GM19467 (cell line): ENCODE results near the gene EIF4G1.
"Not testable (repeated sequence)": the region's sequence is repeated elsewhere in the genome, so short reads cannot be mapped to it uniquely, and the experiment has no call there.

Source experiments
- ATAC-seq: cut with Tn5 transposase; IDR thresholded peaks from one replicate; pipeline ENCODE4 v1.9.1; 2021; ENCODE audit warnings: mild to moderate bottlenecking, moderate library complexity; ENCODE audit not compliant: unreplicated experiment

Gene EIF4G1

DNA sequence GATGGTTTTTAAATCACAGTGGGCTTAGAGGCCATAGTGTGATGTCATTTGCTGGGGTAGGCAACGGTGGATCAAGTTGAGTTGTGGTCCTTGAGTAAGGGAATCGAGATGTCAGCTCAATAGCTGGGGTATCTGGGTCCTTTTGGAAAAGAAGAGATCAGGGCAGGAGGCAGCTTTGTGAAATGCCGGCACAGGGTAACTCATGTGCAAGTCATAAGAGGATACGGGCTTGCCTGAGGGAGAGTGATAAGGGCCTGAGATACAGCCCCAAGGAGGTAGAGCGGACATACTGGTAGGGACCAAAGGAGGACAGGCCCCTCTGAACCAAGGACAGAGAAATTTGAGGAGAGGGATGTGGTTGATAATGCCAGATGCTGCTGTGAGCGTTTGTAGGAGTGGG is 18.8 kb downstream of the EIF4G1 start:
- ATAC-seq: no peak

DNA sequence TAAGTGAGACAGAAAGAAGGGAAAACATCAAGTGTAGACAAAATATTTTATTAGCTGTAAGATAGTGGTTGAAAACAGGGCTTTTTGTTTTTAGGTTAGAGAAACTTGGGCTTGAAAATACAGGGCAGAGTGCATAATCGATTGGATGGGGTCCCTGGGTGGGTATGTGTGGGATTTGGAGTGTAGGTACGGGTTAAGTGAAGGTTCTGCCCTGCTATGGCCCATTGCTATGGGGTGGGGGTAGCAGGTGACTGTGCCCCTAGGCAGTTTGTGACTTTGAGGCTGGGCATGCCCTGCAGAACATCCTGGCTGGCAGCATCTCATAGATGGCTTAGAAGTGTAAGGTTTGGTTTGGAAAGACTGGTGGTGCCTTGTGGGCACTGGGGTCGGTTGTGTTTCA is 19.3 kb downstream of the EIF4G1 start:
- ATAC-seq: no peak

DNA sequence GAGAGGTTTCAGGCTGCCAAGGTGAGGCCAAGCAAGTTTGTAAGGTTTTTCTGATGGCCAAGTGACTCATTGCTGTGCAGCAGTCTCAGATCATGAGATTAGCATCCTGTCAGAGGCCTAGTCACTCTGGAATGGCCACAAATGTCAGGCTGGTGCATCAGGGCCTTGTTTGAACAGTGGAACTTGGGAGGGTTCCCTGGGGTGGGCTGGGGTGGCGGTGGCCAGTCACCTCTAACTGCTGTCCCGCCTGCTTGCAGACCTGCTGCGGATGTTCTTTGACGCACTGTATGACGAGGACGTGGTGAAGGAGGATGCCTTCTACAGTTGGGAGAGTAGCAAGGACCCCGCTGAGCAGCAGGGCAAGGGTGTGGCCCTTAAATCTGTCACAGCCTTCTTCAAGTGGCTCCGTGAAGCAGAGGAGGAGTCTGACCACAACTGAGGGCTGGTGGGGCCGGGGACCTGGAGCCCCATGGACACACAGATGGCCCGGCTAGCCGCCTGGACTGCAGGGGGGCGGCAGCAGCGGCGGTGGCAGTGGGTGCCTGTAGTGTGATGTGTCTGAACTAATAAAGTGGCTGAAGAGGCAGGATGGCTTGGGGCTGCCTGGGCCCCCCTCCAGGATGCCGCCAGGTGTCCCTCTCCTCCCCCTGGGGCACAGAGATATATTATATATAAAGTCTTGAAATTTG is 20.2 kb downstream of the EIF4G1 start:
- ATAC-seq: no peak

DNA sequence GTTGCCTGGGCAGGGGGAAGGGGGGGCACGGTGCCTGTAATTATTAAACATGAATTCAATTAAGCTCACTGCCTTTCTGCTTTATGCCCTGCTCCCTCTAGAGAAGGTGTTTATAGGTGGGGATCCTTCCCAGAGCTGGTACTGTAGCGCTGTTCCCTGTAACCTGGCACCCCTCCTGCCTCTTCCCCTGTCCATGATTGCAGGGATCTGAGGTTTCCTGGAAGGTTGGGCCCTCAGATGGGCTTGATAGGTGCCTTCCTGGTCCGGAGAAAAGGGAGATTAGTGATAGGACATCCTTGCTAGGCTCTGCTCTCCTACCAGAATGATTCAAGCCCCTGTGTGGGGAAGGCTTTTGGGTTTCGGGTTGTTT is 20.9 kb downstream of the EIF4G1 start:
- no peak for ATAC-seq

DNA sequence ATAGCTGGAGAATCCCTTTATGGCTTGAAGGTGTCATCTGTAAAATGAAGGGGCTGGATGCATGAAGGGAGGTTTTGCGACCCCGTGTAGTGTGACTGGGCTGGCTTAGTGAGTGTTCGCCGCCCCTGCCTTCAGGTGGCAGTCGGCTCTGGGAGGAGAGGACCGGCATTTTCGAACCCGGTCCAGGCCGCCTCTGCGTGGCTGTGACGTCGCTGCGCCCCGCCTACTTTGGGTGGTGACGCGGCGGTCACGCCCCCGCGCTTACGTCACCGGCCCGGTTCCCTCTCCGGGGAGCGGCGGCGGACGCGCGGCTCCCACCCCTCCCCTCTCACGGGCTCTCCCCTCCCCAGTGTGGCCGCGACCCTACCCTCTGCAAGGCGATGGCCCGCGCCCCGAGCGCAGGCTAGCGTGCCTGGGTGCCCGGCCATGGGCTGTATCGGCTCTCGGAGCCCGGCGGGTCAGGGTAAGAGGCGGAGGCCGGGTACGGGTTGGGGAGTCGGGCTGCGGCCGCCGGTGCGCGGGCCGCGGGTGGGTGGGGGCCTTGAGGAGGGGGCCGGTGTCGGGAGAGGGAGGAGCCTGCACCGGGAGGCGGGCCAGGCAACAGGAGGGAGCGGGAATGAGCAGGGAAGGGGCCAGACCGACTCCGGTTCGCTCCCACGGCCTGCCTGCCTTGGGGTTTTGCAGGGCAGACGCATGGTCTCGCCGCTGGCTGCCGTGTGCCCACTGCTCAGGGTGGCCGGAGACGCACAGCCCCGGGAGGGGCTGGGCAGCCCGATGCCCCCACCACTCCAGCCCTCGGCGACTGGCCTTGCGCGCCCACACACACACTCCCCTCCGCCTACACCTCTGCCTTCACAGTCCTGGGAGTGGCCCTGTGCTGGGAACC is 21.5 kb downstream of the EIF4G1 start:
- ATAC-seq: peak; percentile 68

DNA sequence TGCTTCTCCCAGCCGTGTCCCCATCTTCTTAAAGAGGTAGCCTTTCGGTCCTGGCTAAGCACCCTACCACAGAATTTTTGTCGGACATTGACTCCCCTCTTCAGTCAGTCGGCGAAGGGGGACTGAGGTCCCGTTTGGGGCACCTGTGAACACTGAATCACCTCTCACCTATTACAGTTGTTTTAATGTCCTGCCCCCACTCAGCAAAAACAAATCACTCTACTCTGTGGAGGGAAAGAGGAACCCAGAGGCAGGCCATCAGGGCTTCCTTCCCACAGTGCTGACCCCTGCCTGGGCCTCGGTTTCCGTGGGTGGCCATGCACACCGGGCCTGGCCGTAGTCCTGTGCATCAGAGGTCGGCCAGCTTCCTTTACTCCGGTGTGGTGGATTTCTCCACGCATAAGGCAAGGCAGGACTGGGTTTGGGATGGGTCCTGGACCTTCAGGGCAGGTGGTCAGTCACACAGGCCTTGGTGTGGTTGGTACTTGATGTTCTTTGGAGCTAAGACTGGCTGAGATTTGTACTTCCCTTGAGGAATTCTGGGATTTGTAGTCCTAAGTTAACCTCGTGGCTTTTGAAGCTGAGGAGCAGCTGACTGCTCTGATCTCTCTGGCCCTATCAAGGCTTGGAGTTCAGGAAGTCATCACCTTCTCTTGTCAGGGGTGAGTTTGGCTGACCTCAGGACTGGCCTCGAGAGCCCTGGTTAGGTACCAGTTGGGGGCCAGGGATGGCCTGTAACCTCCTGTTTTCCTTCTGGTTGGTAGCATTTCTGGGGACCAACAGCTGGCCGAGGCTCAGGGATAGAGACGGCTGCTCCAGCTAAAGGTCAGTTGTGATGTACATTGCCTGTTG is 22.4 kb downstream of the EIF4G1 start:
- no peak for ATAC-seq

DNA sequence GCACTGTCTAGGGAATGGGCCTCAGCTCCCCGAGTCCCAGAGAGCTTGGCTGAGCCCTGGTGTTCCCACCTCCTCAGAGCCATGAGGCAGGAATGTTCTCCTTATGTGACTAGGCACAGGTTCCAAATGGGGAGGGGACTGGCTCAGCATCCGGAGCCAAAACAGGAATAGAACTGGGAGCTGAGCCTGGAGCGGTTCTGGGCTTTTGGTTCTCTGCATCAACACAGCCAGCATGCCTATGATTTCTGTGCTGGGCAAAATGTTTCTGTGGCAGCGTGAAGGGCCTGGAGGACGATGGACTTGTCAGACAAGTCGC is 23.0 kb downstream of the EIF4G1 start, which contains the start of gene FAM131A:
TSS of gene FAM131A (plus strand) at position 202 of the 316 bp plus-strand sequence. CDS start at position 233, 31 bp downstream.
- ATAC-seq: no peak

DNA sequence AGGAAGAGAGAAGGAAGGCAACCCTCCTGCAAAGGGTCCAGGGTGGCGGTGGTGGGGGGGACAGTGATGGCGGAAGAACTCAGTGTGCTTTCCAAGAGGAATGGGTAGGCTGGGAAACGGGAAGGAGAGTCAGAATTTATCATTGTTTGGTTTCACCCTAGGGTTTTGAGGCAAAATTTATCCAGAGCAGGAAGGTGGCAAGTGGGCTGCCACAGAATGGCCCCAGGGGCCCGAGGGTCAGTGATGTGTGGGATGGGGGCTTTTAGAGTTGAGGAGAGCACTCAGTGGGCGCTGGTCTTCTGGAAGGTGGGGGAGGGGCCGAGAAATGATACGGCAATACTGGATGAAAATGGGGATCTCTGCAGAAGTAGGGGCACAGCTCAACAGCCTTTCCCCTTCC is 23.6 kb downstream of the EIF4G1 start:
- ATAC-seq: no peak

DNA sequence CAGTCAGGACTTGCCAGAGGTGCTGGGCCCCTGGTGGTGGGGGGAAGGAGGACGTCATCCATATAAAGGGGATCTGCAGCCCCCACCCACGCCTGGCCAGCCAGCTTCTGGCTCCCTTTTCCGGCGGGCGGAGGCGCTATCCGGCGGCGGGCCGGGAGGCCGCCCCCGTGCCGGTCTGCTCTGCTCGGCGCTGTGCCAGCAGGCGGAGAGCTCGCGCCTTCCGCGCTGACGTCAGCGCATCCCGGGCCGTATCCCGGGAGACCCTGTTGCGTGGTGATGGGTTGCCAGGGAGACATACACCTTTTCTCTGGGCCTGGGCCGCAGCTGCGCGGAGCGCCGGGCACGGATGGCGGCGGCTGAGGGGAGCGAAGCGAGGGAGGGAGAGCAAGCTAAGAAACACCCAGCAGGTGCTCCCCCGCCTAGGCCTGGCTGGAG is 24.1 kb downstream of the EIF4G1 start:
- ATAC-seq: no peak

DNA sequence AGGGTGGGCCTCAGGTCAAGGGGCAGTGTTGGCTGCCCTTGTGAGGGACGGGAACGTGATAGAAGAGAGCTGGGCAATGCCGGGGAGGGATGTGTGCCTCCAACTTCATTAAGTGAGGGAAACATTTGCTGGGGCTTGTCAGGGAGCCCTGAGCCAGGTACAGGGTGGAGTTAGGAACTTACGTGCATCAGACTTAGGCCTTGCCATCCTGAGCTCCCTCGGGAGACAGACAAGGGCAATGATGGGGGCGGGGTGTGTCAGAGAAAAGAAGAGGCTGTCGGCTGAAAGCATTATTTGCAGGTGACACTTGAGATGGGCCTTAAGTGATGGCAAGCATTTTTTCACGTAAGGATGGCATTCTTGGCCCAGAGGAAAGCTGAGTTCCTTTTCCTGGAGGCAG is 24.6 kb downstream of the EIF4G1 start:
- ATAC-seq: no peak

DNA sequence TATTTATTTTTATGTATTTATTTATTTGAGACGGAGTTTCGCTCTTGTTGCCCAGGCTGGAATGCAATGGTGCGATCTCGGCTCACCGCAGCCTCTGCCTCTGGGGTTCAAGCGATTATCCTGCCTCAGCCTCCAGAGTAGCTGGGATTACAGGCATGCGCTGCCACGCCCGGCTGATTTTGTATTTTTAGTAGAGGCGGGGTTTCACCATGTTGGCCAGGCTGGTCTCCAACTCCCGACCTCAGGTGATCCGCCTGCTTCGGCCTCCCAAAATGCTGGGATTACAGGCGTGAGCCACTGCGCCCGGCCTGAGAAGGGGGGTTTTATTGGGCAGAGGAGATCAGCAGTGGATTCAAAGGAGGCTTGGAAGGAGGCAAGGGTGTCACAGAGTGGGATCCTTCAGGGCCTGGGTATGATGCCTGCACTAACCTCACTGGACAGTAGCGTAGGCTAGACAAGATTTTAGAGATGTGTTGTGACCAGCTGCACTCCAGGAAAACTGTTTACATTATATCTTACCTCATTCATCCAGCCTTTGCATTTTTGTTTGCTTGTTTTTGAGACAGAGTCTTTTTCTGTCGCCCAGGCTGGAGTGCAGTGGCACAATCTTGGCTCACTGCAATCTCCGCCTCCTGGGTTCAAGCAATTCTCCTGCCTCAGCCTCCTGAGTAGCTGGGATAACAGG is 25.2 kb downstream of the EIF4G1 start:
- ATAC-seq: not testable (repeated sequence)

DNA sequence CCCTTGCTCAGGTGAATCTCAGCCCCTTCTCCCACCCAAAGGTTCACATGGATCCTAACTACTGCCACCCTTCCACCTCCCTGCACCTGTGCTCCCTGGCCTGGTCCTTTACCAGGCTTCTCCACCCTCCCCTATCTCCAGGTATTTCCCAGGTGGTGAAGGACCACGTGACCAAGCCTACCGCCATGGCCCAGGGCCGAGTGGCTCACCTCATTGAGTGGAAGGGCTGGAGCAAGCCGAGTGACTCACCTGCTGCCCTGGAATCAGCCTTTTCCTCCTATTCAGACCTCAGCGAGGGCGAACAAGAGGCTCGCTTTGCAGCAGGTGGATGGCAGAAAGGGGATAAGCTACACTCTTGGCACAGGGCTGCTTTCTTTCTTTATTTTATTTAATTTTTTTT is 27.5 kb downstream of the EIF4G1 start:
- ATAC-seq: no peak

DNA sequence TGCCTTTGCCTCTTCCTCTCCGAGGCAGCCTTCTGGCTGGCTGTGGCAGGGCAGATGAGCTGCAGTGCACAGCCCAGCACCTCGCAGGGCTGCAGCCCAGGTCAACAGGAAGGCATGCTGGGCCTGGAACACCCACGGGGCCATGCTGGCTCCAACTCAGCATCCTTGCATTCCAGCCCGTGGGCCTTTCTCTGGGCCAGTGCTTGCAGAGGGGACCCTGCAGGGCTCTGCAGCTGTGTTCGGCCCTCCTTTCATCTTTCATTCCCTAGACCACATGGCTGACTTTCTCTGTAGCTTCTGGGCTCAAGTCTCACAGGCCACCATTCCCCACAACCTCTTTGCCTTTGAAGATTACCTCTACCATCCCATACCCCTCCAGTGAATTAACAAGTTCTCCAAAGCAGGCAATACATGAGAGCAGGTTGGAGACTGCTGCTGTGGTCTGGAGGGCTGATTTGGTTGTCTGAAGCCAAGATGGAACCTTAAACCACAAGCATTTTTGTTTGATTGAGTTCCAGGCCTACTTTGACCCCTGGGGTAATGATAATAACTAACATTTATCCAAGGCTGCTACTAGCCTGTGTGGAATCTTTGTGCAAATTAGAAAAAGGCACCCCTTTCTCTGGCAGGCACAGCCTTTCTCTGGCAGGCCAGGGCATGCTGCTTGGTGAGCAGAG is 28.9 kb downstream of the EIF4G1 start:
- ATAC-seq: no peak

DNA sequence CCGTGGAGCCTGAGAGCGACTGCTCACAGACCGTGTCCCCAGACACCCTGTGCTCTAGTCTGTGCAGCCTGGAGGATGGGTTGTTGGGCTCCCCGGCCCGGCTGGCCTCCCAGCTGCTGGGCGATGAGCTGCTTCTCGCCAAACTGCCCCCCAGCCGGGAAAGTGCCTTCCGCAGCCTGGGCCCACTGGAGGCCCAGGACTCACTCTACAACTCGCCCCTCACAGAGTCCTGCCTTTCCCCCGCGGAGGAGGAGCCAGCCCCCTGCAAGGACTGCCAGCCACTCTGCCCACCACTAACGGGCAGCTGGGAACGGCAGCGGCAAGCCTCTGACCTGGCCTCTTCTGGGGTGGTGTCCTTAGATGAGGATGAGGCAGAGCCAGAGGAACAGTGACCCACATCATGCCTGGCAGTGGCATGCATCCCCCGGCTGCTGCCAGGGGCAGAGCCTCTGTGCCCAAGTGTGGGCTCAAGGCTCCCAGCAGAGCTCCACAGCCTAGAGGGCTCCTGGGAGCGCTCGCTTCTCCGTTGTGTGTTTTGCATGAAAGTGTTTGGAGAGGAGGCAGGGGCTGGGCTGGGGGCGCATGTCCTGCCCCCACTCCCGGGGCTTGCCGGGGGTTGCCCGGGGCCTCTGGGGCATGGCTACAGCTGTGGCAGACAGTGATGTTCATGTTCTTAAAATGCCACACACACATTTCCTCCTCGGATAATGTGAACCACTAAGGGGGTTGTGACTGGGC is 30.3 kb downstream of the EIF4G1 start:
- ATAC-seq: no peak

DNA sequence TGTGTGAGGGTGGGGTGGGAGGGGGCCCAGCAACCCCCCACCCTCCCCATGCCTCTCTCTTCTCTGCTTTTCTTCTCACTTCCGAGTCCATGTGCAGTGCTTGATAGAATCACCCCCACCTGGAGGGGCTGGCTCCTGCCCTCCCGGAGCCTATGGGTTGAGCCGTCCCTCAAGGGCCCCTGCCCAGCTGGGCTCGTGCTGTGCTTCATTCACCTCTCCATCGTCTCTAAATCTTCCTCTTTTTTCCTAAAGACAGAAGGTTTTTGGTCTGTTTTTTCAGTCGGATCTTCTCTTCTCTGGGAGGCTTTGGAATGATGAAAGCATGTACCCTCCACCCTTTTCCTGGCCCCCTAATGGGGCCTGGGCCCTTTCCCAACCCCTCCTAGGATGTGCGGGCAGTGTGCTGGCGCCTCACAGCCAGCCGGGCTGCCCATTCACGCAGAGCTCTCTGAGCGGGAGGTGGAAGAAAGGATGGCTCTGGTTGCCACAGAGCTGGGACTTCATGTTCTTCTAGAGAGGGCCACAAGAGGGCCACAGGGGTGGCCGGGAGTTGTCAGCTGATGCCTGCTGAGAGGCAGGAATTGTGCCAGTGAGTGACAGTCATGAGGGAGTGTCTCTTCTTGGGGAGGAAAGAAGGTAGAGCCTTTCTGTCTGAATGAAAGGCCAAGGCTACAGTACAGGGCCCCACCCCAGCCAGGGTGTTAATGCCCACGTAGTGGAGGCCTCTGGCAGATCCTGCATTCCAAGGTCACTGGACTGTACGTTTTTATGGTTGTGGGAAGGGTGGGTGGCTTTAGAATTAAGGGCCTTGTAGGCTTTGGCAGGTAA is 31.1 kb downstream of the EIF4G1 start:
- ATAC-seq: no peak

DNA sequence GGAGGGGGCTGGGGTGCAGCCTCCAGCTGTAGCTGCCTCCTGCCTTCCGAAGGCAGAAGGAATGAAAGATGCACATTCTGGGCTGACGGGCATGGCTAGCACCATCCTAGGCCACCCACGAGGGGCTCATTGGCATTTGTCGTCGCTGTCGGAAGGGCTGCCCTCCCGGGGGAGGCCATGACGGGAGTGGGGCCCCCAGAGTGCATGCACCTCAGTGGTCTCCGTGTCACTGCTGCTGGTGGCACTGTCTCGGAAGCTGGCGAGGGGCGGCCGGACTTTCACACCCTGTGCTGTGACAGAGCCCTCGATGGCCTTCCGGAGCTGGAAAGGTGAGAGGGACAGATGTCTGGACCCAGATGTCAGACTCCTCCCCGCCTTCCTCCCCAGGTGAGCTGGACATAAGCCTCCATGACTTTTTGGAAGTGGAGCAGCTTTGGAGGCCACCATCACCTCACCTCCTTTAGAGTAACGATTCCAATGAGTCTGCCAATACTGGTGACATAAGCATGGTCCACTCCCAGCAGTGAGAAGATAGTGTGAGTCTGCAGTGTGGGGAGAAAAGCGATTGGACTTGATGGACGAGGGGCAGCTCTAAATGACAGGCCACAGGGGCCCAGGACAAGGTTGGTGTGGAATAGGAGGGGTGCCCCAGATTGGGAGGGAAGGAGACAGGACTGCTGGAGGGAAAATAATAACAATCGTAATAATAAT is 32.2 kb downstream of the EIF4G1 start:
- no peak for ATAC-seq

DNA sequence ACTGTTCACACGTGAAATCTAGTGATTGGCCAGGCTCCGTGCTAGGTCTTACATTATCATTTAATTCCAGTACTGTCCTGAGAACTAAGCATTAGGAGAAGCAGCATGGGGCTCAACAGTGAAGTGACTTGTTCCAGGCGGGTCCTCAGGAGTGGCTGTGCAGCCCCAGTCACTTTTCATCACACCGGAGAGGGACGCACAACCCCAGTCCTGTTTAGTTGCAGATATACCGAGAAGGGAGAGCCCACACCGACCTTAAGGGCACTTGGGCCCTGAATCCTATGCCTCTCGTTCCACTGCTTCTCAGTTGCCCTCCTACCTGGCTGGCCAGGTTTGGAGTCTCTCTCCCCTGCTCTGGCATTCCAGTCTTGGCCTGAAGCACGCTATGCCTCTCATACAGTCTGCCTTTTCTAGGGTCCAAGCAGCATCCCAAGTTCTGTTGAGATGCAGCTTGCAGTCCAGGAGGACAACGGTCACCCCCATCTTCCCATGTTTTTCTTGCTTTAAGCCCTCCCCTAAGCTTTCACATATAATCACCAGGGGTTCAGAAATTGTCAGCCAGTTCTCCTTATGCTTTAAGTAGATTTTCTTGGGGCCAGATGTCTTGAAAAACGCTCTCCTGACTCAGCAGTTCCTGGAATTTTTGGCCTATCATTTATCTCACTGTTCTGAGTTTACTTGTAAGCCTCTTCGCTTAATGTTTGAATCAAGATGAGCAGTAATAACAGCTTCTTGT is 33.1 kb downstream of the EIF4G1 start:
- ATAC-seq: no peak

DNA sequence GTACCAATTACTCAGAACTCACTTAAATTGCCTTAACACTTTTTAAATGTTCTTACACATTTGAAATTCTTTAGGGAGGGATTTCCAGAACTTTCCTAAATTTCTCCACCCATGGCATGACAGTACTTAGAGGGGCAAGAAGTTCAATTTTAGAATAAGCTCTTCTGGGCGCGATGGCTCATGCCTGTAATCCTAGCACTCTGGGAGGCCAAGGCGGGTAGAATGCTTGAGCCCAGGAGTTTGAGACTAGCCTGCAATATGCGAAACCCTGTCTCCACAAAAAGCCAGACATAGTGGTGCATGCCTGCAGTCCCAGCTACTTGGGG is 33.6 kb downstream of the EIF4G1 start:
- ATAC-seq: no peak
